ENCODE measurements around the gene ACOT11. TPM values are rescaled to one million over a fixed set of nuclear protein-coding genes. Genes with fewer than 3 reads are reported as not detected.

The ACOT11 gene
- total and polyA plus RNA-seq, 2 of the 13 experiments (the other 11 are each of a cell fraction or from before 2014, with no cell fraction given), result 2.6 to 3.3 TPM

DNA sequence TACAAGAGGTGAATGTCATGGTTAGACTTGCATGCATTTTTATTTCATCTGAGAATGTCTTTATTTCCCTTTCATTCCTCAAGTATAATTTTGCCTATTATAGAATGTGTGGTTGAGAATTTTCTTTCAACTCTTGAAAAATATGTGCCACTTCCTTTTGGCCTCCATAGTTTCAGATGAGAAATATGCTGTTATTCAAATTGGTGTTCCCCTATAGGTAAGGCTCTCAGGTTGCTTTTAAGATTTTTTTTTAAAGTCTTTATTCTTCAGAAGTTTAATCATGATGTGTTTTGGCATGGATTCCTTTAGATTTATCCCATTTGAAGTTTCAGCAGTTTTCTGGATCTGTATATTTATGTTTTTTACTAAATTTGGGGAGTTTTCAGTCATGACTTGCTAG is 95.7 kb downstream of the ACOT11 start:
- in situ Hi-C loops (cut with HindIII; ENCODE audit: extremely low pct_ligation_motif_present, low pct_unique_long_range_greater_than_20kb), result no loop called here
- Histone ChIP-seq H3K79me2 (ENCODE audit: insufficient read depth, low read length) (no peaks in the 10 kb centered on the region), H3K27me3 (ENCODE audit: control insufficient read depth in 1 of 2, insufficient read depth in 2 of 2, low read length in 2 of 2) (no peaks in the 10 kb centered on the region; a peak in 1 of 5 replicates), H2AFZ (ENCODE audit: low read length) (no peak overlapping the region), H3K9me3 (ENCODE audit: low read length) (peaks cover 16% of the 10 kb centered on the region), H3K4me2 (ENCODE audit: low read depth, low read length) (no peak overlapping the region), H3K9ac (ENCODE audit: insufficient read depth, low read depth, low read length) (no peak overlapping the region), H3K36me3 (replicated peaks in 1 of 2; ENCODE audit: control insufficient read depth in 1 of 2, insufficient read depth in 2 of 2, low read length in 2 of 2) (no peaks in the 10 kb centered on the region), H4K20me1 (ENCODE audit: insufficient read depth, low read length) (no peaks in the 10 kb centered on the region), H3K4me3 (replicated peaks in 1 of 3; ENCODE audit: insufficient read depth in 1 of 3, low read depth in 2 of 3, low read length in 3 of 3) (no peak overlapping the region), H3K4me1 (ENCODE audit: insufficient read depth, low read length) (peaks cover 39% of the 10 kb centered on the region), H3K27ac (ENCODE audit: extremely low read length, insufficient read depth, low read length) (no peak overlapping the region)
- FAIRE-seq (no peak), DNase-seq (ENCODE audit: low spot score) (no peak), ATAC-seq (no peak)
- intact Hi-C loops (cut with micrococcal nuclease; ENCODE audit: unreplicated experiment), result no loop called here
- ChIA-PET CTCF (ENCODE audit: low intra/inter-chr PET ratio, low total read pairs) (no interaction called here), POLR2A (no interaction called here)
- TF ChIP-seq ZNF124 (CRISPR knock-in tag; IDR thresholded peaks at IDR 0.05), result no peak
- no peak for TF ChIP-seq POLR2G (IDR thresholded peaks at IDR 0.05; ENCODE audit: low read depth, low read length)
- no peak for TF ChIP-seq ADNP (CRISPR knock-in tag; IDR thresholded peaks at IDR 0.05)
- peak; percentile 99 for TF ChIP-seq ZNF317 (CRISPR knock-in tag; IDR thresholded peaks at IDR 0.05)
- TF ChIP-seq, protein P1, sequence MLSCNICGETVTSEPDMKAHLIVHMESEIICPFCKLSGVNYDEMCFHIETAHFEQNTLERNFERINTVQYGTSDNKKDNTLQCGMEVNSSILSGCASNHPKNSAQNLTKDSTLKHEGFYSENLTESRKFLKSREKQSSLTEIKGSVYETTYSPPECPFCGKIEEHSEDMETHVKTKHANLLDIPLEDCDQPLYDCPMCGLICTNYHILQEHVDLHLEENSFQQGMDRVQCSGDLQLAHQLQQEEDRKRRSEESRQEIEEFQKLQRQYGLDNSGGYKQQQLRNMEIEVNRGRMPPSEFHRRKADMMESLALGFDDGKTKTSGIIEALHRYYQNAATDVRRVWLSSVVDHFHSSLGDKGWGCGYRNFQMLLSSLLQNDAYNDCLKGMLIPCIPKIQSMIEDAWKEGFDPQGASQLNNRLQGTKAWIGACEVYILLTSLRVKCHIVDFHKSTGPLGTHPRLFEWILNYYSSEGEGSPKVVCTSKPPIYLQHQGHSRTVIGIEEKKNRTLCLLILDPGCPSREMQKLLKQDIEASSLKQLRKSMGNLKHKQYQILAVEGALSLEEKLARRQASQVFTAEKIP (CRISPR knock-in tag; IDR thresholded peaks at IDR 0.05; ENCODE audit: borderline replicate concordance), result no peak
- TF ChIP-seq, protein P2, sequence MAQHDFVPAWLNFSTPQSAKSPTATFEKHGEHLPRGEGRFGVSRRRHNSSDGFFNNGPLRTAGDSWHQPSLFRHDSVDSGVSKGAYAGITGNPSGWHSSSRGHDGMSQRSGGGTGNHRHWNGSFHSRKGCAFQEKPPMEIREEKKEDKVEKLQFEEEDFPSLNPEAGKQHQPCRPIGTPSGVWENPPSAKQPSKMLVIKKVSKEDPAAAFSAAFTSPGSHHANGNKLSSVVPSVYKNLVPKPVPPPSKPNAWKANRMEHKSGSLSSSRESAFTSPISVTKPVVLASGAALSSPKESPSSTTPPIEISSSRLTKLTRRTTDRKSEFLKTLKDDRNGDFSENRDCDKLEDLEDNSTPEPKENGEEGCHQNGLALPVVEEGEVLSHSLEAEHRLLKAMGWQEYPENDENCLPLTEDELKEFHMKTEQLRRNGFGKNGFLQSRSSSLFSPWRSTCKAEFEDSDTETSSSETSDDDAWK (CRISPR knock-in tag; IDR thresholded peaks at IDR 0.05), result no peak
- no peak for TF ChIP-seq HOXA5 (CRISPR knock-in tag; IDR thresholded peaks at IDR 0.05)
- BruUV-seq (replicated peaks), result no TSS peak

Measured in HepG2 (cell line).